Measurements from ENCODE around the gene MAML2.

MAML2 gene

DNA sequence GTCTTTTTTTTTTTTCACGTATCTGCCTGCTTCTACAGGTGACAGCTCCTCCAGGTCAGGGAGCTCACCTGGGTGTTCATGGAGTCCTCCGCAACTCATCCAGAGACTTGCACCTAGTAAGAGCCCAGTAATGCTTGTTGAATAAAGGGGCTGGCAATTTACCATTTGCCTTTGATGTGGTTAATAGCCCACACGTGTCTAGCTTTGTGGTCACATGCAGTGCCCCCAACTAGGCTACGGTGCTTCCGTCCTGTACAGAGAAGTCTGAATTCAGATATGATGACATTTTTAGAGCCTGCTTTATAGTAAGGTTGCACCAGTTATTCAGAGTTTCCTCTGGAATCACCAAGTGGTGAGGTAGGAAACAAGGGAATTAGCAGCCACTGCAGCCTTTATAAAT is 219.7 kb downstream of the MAML2 start:
- DNase-seq: no peak

DNA sequence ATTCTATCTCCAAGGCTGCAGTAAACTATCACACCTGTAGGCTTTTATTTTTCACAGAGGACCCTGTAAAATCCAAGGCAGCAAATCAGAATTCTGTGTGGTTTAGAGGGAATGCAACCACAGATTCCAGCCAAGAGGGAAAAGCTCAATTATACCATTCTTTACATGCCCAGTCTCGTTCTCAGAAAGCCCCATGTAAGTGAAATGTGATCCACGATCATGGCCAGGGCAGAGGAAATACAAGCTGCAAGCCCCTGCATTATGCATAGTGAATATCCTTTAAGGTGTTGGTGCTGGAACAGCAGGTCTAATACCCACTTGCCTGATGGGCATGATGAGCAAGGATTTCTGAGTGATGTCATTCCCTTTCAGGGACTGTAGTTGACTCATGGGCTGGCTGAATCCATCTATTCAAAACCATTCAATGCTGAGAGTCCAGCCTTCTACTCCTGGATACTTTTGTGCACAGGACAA is 220.4 kb downstream of the MAML2 start:
- no peak for DNase-seq

DNA sequence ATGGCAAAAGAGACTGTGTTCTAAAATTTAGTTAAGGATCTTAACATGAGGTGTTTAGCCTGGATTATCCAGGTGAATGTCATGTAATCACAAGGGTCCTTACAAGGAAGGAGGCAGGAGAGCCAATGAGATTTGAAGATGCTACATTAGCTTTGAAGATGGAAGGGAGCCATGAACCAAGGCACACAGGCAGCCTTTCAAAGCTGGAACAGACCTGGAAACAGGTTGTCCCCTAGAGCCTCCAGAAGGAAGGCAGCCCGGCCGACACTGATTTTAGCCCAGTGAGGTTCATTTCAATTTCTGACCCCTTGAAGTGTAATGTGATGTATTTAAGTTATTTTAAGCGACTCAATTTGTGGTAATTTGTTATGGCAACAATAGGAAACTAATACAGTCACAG is 223.8 kb downstream of the MAML2 start:
- DNase-seq: no peak

GRCh38 chr11:96116376-96116775 is 226.6 kb downstream of the MAML2 start:
- no peak for DNase-seq

- DNase-seq: no peak
Measured at GRCh38 chr11:96114178-96115064, 228.6 kb downstream of the MAML2 start.

GRCh38 chr11:96113193-96113681 is 229.8 kb downstream of the MAML2 start:
- no peak for DNase-seq

- no peak for DNase-seq
Measured at GRCh38 chr11:96112192-96113128, 230.5 kb downstream of the MAML2 start.

- no peak for DNase-seq
Measured at GRCh38 chr11:96111308-96111707, 231.7 kb downstream of the MAML2 start.

GRCh38 chr11:96110302-96110701 is 232.7 kb downstream of the MAML2 start:
- DNase-seq: no peak

- DNase-seq: no peak
Measured at GRCh38 chr11:96109331-96110030, 233.5 kb downstream of the MAML2 start.

DNA sequence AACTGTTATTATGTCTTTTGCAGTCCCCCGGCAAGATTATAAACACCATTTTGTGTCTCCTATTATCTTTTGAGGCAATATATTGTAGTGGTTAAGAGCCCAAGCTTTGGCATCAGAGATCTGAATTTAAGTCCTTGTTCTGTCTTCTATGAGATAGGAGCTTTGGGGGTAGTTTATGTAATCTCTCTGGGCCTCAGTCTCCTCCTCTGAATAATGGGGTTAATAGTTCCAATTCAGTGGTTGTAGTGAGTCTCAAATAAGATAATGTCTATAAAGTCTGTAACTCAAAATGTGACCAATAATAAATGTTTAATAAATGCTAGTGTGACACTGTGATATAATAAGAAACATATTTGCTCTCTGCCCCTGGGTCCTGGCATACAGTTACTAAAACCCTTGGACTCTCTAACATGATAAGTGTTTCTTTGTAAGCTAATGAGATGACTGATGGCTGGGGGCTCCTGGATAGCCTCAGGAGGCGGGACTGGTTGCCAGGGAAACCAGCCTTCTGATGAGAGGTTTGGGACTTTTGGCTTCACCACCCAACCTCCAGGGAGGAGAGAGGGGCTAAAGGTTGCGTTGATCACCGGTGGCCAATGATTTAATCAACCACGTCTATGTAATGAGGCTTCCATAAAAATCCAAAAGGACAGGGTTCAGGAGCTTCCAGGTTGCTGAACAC is 235.7 kb downstream of the MAML2 start:
- DNase-seq: no peak

- DNase-seq: no peak
Measured at GRCh38 chr11:96106645-96107044, 236.3 kb downstream of the MAML2 start.

DNA sequence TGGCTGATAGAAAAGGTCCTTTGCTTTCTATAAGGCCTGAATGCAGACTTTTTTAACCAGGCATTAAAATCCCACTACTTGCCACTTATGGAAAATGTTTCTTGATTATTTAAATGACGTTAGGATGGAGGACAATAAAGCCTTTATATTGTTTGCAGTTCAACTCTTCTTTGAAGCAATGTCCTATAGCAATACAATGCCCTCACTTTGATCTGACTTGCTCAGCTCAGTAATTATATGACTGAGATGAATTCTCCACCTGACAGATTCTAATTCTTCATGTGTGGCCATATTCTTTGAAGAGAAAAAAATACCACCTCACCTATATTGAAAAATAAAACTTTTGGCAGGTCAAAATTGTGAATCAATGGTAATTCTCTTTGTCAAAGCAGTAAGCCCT is 237.1 kb downstream of the MAML2 start:
- DNase-seq: no peak

DNA sequence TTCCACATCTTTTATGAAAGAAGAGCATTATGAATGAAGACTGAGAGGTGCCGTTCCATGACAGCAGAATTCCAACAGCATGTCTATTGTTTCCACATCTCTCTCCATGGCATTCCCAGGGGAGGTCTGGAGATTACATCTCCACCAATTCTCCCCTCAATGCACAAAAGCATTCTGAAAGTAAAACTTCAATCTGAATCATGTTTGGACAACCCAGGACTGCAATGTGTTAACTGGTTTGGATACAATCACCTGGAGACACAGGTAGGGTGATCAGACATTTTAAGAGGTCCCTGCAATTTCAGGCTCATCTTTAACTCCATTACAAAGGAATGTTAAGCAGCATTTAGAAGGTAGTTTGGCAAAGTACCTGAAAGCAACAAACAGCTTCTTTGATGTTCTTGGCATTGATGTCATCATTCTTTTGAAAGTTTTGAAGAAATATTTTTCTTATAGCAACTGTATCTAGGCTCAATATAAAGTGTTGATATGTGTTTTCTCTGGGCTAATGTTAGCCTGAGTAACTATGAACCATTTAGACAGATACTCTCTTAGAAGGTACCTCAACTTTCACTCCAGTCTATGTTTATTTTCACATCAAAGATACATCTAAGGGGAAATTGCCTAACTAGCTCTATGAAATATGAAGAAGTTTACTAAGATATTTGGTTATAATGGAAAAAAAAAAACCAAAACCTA is 237.6 kb downstream of the MAML2 start:
- DNase-seq: no peak

DNA sequence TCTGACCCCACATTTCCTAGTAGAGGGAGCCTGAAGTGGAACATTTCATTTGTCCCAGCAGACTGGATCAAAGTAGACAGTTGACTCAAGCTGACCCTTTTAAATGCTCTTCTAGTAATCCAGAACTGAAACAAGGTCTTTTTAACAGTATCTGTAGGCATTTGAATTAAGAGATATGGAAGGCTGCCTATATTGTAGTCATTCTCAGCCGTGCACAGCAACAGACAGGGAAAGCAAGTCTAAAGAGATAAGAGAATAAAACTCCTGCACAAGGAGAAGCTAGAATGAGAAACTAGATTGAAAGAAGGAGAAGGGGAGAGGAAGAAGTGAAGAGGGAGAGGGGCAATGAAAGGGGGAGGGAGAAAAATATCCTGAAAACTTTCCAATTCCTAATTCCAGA is 238.5 kb downstream of the MAML2 start:
- no peak for DNase-seq

GRCh38 chr11:96103721-96104120 is 239.3 kb downstream of the MAML2 start:
- no peak for DNase-seq

GRCh38 chr11:96103102-96103501 is 239.9 kb downstream of the MAML2 start:
- no peak for DNase-seq

- DNase-seq: no peak
Measured at GRCh38 chr11:96102664-96103078, 240.3 kb downstream of the MAML2 start.

DNA sequence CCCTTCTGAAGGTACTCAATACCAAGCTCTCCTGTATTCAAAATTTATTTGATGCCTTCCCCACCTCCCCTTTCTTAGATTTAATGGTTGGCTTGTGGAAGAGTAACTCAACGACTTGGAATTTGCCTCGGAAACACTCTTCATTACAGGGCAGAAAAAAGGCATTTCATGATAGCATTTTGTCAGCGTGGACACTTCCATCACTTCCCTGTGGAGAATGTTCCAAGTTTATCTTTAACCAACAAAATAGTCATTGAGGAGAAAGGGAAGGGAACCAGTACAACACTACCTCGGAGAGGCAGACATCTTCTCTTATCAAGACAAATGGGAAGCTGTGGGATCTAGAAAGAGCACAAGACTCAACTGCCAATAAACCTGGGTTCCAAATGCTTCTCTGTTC is 241.8 kb downstream of the MAML2 start:
- DNase-seq: no peak

GRCh38 chr11:96098511-96099241 is 244.3 kb downstream of the MAML2 start:
- peak in 1 of 4 experiments; percentile 19 for DNase-seq

Measured in suppressor macrophage (primary cell).